Ascending aorta (tissue), 2 donors: ENCODE measurements around the gene PDLIM5. TPM values are rescaled to one million over a fixed set of nuclear protein-coding genes. Genes with fewer than 3 reads are reported as not detected.

Experiments
- DNase-seq, 2 donors: peaks; one replicate each; pipeline ENCODE4 v3.0.0-alpha.2; 2019; ENCODE audit warnings: low spot score in 2 of 2
- H3K27ac ChIP-seq, 2 donors: fragments of 200-600 bp; sonication (generic); one replicate each; pipeline ENCODE4 v1.5.1; 2016 to 2017; ENCODE audit warnings: mild to moderate bottlenecking in 1 of 2
- H3K27me3 ChIP-seq: fragments of 200-600 bp; sonication (generic); one replicate; pipeline ENCODE4 v1.5.1; 2017
- H3K36me3 ChIP-seq, 2 donors: fragments of 200-600 bp; sonication (generic); one replicate each; pipeline ENCODE4 v1.5.1; 2016
- H3K4me1 ChIP-seq, 2 donors: fragments of 200-600 bp; sonication (generic); one replicate each; pipeline ENCODE4 v1.5.1; 2016 to 2017; ENCODE audit warnings: mild to moderate bottlenecking in 1 of 2
- H3K4me3 ChIP-seq, 2 donors: fragments of 200-600 bp; sonication (generic); one replicate each; pipeline ENCODE4 v1.5.1; 2016 to 2017; ENCODE audit warnings: mild to moderate bottlenecking in 1 of 2
- H3K9me3 ChIP-seq, 2 donors: fragments of 200-600 bp; sonication (generic); one replicate each; pipeline ENCODE4 v1.5.1; 2016
- CTCF ChIP-seq, 3 experiments: fragments of 200-600 bp in 2 of 3; fragments of 450-650 bp in 1 of 3; sonication (generic) in 2 of 3; IDR thresholded peaks; one replicate each; pipeline ENCODE4 v1.5.1; 2016 to 2019; ENCODE audit warnings: antibody characterized with exemption in 3 of 3, mild to moderate bottlenecking in 1 of 3, moderate library complexity in 1 of 3
- intact Hi-C: fragments of 100-400 bp; cut with DNase I; formaldehyde crosslinking; loops from one replicate; pipeline ENCODE4 v1.15.1; 2023
- total RNA-seq: library from RNA; depleted of rRNA; stranded (reverse); fragments of >200 nt; gene quantifications from one replicate; pipeline ENCODE4 v1.1.0, GENCODE V29; 2016

Gene PDLIM5
- total RNA-seq, 1 donor from 2014 or later = 103 TPM

DNA sequence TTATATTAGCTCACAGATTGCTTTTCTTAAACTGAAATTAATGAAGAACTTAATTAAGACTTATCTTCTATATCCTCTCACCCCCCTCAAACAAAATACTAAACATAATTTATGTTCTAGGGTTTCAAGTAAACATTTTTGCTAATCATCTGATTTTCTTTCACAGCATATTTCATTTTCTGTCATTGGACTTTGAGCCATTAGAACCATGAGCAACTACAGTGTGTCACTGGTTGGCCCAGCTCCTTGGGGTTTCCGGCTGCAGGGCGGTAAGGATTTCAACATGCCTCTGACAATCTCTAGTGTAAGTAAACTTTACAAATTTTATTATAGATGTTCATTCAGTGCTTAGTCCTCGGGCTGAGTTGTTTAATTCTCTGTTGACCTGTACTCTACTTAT is 3.3 kb downstream of the PDLIM5 start:
- Histone ChIP-seq H3K27me3 (no peaks in the 10 kb centered on the region), H3K27ac (peak overlapping the region; percentile 100), H3K4me1 (peaks cover 0 to 29% of the 10 kb centered on the region in 2 donors), H3K36me3 (peaks cover 3 to 16% of the 10 kb centered on the region in 2 donors), H3K9me3 (no peaks in the 10 kb centered on the region), H3K4me3 (peak overlapping the region; percentile 94 to 100)
- TF ChIP-seq CTCF (IDR thresholded peaks at IDR 0.05) = no peak
- intact Hi-C loops = loop anchor here (5.0 to 10.0 kb wide), 3 partner anchors 52 to 1090 kb away; partner anchors contain the start of gene UNC5C
- DNase-seq = peak; percentile 42 to 91

DNA sequence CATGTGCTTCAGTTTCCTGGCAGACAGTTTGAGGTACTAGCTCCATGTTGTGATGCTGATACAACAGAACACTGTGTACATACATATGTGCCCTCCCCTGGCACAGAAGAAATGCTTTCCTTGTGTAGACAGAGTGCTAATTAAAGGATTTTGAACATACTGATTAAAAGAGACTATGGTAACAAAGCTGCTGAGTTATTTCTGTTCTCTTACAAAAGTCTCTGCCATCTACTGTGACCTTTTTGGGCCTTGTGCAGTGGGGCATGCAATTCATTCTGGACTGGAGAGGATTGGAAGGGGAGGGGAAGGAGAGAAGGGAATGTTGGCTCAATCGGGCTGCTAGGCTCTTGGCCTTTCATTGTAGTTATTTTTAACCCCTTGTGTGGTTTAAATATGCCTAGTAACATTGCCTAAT is 6.0 kb downstream of the PDLIM5 start:
- intact Hi-C loops = loop anchor here (5.0 to 10.0 kb wide), 3 partner anchors 50 to 1087 kb away; partner anchors contain the start of gene UNC5C
- Histone ChIP-seq H3K36me3 (peaks cover 3 to 16% of the 10 kb centered on the region in 2 donors), H3K4me1 (peaks cover 0 to 48% of the 10 kb centered on the region in 2 donors), H3K27me3 (no peaks in the 10 kb centered on the region), H3K9me3 (no peaks in the 10 kb centered on the region), H3K27ac (peak overlapping the region; percentile 4 to 65), H3K4me3 (peak overlapping the region; percentile 16 to 100)
- no peak for DNase-seq
- no peak for TF ChIP-seq CTCF (IDR thresholded peaks at IDR 0.05)

DNA sequence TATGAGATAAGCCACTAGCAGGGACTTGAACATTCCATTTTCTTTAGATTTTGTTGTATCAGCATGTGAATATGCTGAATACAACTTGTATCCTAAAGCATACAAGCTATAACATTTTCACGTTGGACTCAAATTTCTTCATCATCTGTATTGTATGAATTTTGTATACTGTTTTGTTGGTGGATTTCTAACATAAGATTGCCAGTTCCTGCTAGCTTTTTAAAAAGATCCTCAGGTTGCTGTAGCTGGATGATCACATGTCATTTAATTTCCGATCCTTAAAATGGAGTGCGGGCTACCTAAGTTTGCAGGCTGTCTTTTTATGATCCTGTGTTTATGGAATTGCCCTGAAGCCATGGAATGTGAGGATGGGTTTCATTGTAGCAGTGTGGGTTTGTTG is 6.9 kb downstream of the PDLIM5 start:
- intact Hi-C loops = loop anchor here (5.0 to 10.0 kb wide), 3 partner anchors 49 to 1086 kb away; partner anchors contain the start of gene UNC5C
- DNase-seq = no peak
- Histone ChIP-seq H3K27me3 (no peaks in the 10 kb centered on the region), H3K4me1 (peaks cover 0 to 56% of the 10 kb centered on the region in 2 donors), H3K36me3 (peaks cover 3 to 16% of the 10 kb centered on the region in 2 donors), H3K27ac (peak overlapping the region in 1 of 2 donors; percentile 65), H3K9me3 (no peaks in the 10 kb centered on the region), H3K4me3 (peak overlapping the region; percentile 22 to 100)
- TF ChIP-seq CTCF (IDR thresholded peaks at IDR 0.05) = no peak

- no peak for TF ChIP-seq CTCF (IDR thresholded peaks at IDR 0.05)
- Histone ChIP-seq H3K36me3 (peaks cover 3 to 16% of the 10 kb centered on the region in 2 donors), H3K27ac (peak overlapping the region; percentile 14 to 65), H3K4me1 (peaks cover 0 to 58% of the 10 kb centered on the region in 2 donors), H3K4me3 (peak overlapping the region; percentile 10 to 100), H3K27me3 (no peaks in the 10 kb centered on the region), H3K9me3 (no peaks in the 10 kb centered on the region)
- intact Hi-C loops = loop anchor here (5.0 to 10.0 kb wide), 3 partner anchors 48 to 1085 kb away; partner anchors contain the start of gene UNC5C
- DNase-seq = no peak
These were observed 7.9 kb downstream of the PDLIM5 start for GRCh38 chr4:94459462-94460161.

DNA sequence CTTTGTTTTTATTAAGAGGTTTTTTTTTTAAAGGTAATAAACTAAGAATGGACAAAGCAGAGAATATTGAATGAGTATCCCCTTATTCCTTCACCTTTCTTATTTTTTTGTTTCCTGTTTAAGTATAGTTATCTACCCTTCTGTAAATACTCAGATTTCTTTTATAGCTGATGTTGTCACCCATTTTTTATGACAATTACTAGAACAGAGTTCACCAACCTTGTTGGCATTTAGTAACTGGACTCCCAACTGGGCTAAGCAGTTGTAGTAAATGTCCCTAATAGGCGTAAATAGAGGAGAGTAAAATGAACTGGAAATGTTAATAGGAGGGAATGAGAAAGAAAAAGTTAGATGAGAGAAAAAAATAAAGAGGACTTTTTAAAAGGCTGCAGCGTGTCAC is 9.8 kb downstream of the PDLIM5 start:
- no peak overlapping the region for H3K4me3 ChIP-seq
- no peaks in the 10 kb centered on the region for H3K9me3 ChIP-seq
- intact Hi-C loops = no loop called here
- H3K27ac ChIP-seq = peak overlapping the region; percentile 21 to 34
- H3K4me1 ChIP-seq = peaks cover 0 to 62% of the 10 kb centered on the region in 2 donors
- DNase-seq = no peak
- TF ChIP-seq CTCF (IDR thresholded peaks at IDR 0.05) = no peak
- H3K36me3 ChIP-seq = peaks cover 0 to 7% of the 10 kb centered on the region in 2 donors
- H3K27me3 ChIP-seq = no peaks in the 10 kb centered on the region
